Left kidney (tissue), 8 donors: ENCODE data around the gene NXPE1. TPM values are rescaled to one million over a fixed set of nuclear protein-coding genes. Genes with fewer than 3 reads are reported as not detected.
"Not testable (repeated sequence)": the region's sequence is repeated elsewhere in the genome, so short reads cannot be mapped to it uniquely, and the experiment has no call there.

Source experiments
- DNase-seq: peaks from one replicate; pipeline ENCODE4 v3.0.0-alpha.2; 2013
- long read RNA-seq, 8 donors: transcript quantifications; one replicate each; lab custom pipeline, GENCODE V29; 2026
- polyA plus RNA-seq: library from polyadenylated mRNA; unstranded; fragments of 120-200 nt; gene quantifications from one replicate; pipeline ENCODE4 v1.2.1, GENCODE V29; 2013; ENCODE audit not compliant: insufficient read length

NXPE1 gene
- 0.10 TPM for polyA plus RNA-seq
- long read RNA-seq, donor 1: 0 reads
- long read RNA-seq, donor 2: 0 reads
- long read RNA-seq, donor 3: 0 reads
- long read RNA-seq, donor 4: 0 reads
- long read RNA-seq, donor 5: 0 reads
- long read RNA-seq, donor 6: 0 reads
- long read RNA-seq, donor 7: 0 reads
- long read RNA-seq, donor 8: 0 reads

GRCh38 chr11:114559425-114560310, at the start of gene NXPE1:
Gene NXPE1, minus strand, starts transcription at chr11:114559881. Its CDS starts 8,680 bp downstream, at chr11:114551201.
- no peak for DNase-seq

- DNase-seq: no peak
These were observed 49.7 kb upstream of the NXPE1 start for GRCh38 chr11:114609429-114609828.

- DNase-seq: not testable (repeated sequence)
These were observed 48.9 kb upstream of the NXPE1 start for GRCh38 chr11:114608605-114609004.

GRCh38 chr11:114607753-114608459, 48.2 kb upstream of the NXPE1 start:
- no peak for DNase-seq

GRCh38 chr11:114606802-114607075, 47.1 kb upstream of the NXPE1 start:
- not testable (repeated sequence) for DNase-seq

- no peak for DNase-seq
These were observed 46.5 kb upstream of the NXPE1 start for GRCh38 chr11:114606003-114606801.

- no peak for DNase-seq
These were observed 45.7 kb upstream of the NXPE1 start for GRCh38 chr11:114605370-114605769.

- DNase-seq: no peak
These were observed 45.2 kb upstream of the NXPE1 start for GRCh38 chr11:114604886-114605285.

GRCh38 chr11:114604179-114604813, 44.6 kb upstream of the NXPE1 start:
- no peak for DNase-seq

- not testable (repeated sequence) for DNase-seq
These were observed 43.5 kb upstream of the NXPE1 start for GRCh38 chr11:114603151-114603550.

GRCh38 chr11:114598461-114598860, 38.8 kb upstream of the NXPE1 start:
- no peak for DNase-seq

- no peak for DNase-seq
These were observed 36.7 kb upstream of the NXPE1 start for GRCh38 chr11:114596175-114596919.

- no peak for DNase-seq
These were observed 35.9 kb upstream of the NXPE1 start, which contains the start of gene NXPE4 for GRCh38 chr11:114595571-114595970. Gene NXPE4, minus strand, starts transcription at chr11:114595786. Its CDS starts 1,027 bp downstream, at chr11:114594759.

GRCh38 chr11:114594703-114595102, 35.0 kb upstream of the NXPE1 start:
- no peak for DNase-seq

GRCh38 chr11:114587398-114587953, 27.8 kb upstream of the NXPE1 start:
- DNase-seq: no peak

GRCh38 chr11:114586797-114587196, 27.1 kb upstream of the NXPE1 start:
- DNase-seq: no peak

- DNase-seq: no peak
These were observed 12.0 kb upstream of the NXPE1 start for GRCh38 chr11:114571712-114572111.

- DNase-seq: no peak
These were observed 10.1 kb upstream of the NXPE1 start for GRCh38 chr11:114569801-114570200.

- DNase-seq: no peak
These were observed 6.6 kb upstream of the NXPE1 start for GRCh38 chr11:114566276-114566675.

GRCh38 chr11:114564831-114565230, 5.2 kb upstream of the NXPE1 start:
- no peak for DNase-seq

GRCh38 chr11:114563077-114563476, 3.4 kb upstream of the NXPE1 start:
- no peak for DNase-seq
